K562 (cell line): Measurements from ENCODE around the gene PAFAH1B1. TPM values are rescaled to one million over a fixed set of nuclear protein-coding genes. Genes with fewer than 3 reads are reported as not detected.

ENCODE experiments used
- ATAC-seq: fragments of 200-7000 bp; cut with Tn5 transposase; 3 replicates; pipeline ENCODE4 v1.9.1; 2020; ENCODE audit warnings: moderate library complexity
- BruUV-seq: library from RNA; stranded (reverse); fragments of 400-500 nt; replicated peaks from 2 replicates; lab custom pipeline; 2021; lab: Mats Ljungman, UMichigan
- CTCF ChIA-PET: fragments of 300-600 bp; formaldehyde crosslinking; extraction: SDS; loops from one replicate; lab custom pipeline; 2021; ENCODE audit warnings: low intra/inter-chr PET ratio; lab: Yijun Ruan, JAX
- POLR2A ChIA-PET: fragments of 300-600, 350-650 bp; sonication (Branson Sonifier 250); formaldehyde crosslinking; extraction: SDS; loops from one replicate; lab custom pipeline; 2021; ENCODE audit warnings: antibody characterized with exemption, inconsistent platforms; lab: Yijun Ruan, JAX
- DNase-seq, 4 experiments: peaks; one replicate each; pipeline versions ENCODE4 v3.0.0 to v3.0.0-alpha.2; 2011 to 2018; ENCODE audit warnings: low spot score in 3 of 4, mixed read lengths in 3 of 4; ENCODE audit errors: extremely low read depth in 1 of 4
- FAIRE-seq: peaks from 2 replicates; lab custom pipeline; 2011; peaks lifted over from hg19 to GRCh38; lab: Jason Lieb, UNC
- H2AFZ ChIP-seq: 2 replicates; pipeline ENCODE4 v1.6.0; 2011; ENCODE audit warnings: low read depth, low read length, control low read depth, inconsistent platforms
- H3K27ac ChIP-seq: fragments of 200-600 bp; 3 replicates; pipeline ENCODE4 v1.8.0; 2011; ENCODE audit warnings: low read depth, mild to moderate bottlenecking, control low read depth, inconsistent platforms, low read length, moderate library complexity, mixed read lengths; ENCODE audit errors: extremely low read depth
- H3K27me3 ChIP-seq, 2 experiments: fragments of 300-600 bp in 1 of 2; 2 replicates in 1 of 2; 3 replicates in 1 of 2; pipeline versions ENCODE4 v1.6.0 to v1.8.0; 2011; ENCODE audit warnings: inconsistent platforms in 2 of 2, low read length in 2 of 2, mild to moderate bottlenecking in 1 of 2, mixed read lengths in 1 of 2, moderate library complexity in 1 of 2; ENCODE audit not compliant: control insufficient read depth in 2 of 2, insufficient read depth in 2 of 2
- H3K36me3 ChIP-seq: fragments of 300-600 bp; 3 replicates; pipeline ENCODE4 v1.8.0; 2011; ENCODE audit warnings: mild to moderate bottlenecking, low read length, inconsistent platforms; ENCODE audit not compliant: control insufficient read depth, insufficient read depth
- H3K4me1 ChIP-seq, 2 experiments: fragments of 200-600 bp in 1 of 2; replicated peaks in 1 of 2; 2 replicates in 1 of 2; 3 replicates in 1 of 2; pipeline versions ENCODE4 v1.5.1 to v1.8.0; 2011; ENCODE audit warnings: inconsistent platforms in 2 of 2, low read length in 2 of 2, mild to moderate bottlenecking in 1 of 2, mixed read lengths in 1 of 2, moderate library complexity in 1 of 2; ENCODE audit not compliant: control insufficient read depth in 2 of 2, insufficient read depth in 2 of 2
- H3K4me2 ChIP-seq: 2 replicates; pipeline ENCODE4 v1.6.1; 2011; ENCODE audit warnings: low read length, control low read depth, inconsistent platforms, mixed read lengths; ENCODE audit not compliant: insufficient read depth
- H3K4me3 ChIP-seq: fragments of 200-600 bp; sonication (generic), shearing (Covaris generic); 2 replicates; pipeline ENCODE4 v1.5.1; 2016; ENCODE audit warnings: control low read depth, inconsistent platforms
- H3K79me2 ChIP-seq: fragments of 200-600 bp; 3 replicates; pipeline ENCODE4 v1.8.0; 2011; ENCODE audit warnings: low read length, inconsistent platforms; ENCODE audit not compliant: control insufficient read depth, insufficient read depth
- H3K9ac ChIP-seq, 2 experiments: 2 replicates each; pipeline versions ENCODE4 v1.6.0 to v1.6.1; 2011; ENCODE audit warnings: low read depth in 2 of 2, low read length in 2 of 2, control low read depth in 1 of 2, inconsistent platforms in 1 of 2, mild to moderate bottlenecking in 1 of 2, mixed read lengths in 1 of 2; ENCODE audit not compliant: insufficient read depth in 1 of 2
- H3K9me1 ChIP-seq: one replicate; pipeline ENCODE4 v1.6.0; 2011; ENCODE audit warnings: inconsistent platforms, mild to moderate bottlenecking, low read length, moderate library complexity; ENCODE audit not compliant: control insufficient read depth, insufficient read depth
- H3K9me3 ChIP-seq: replicated peaks from 2 replicates; pipeline ENCODE4 v1.5.1; 2011; ENCODE audit warnings: low read depth, low read length, inconsistent platforms; ENCODE audit not compliant: control insufficient read depth, insufficient read depth
- H4K20me1 ChIP-seq: replicated peaks from 2 replicates; pipeline ENCODE4 v1.6.1; 2011; ENCODE audit warnings: low read length, inconsistent platforms, mixed read lengths; ENCODE audit not compliant: control insufficient read depth, insufficient read depth
- HDAC2 ChIP-seq: fragments of 450-650 bp; IDR thresholded peaks from 2 replicates; pipeline ENCODE4 v1.6.1; 2016; ENCODE audit warnings: mild to moderate bottlenecking
- HNRNPUL1 ChIP-seq: fragments of 200-400 bp; formaldehyde crosslinking; IDR thresholded peaks from 2 replicates; pipeline ENCODE4 v1.6.1; 2017; ENCODE audit warnings: low read length
- POLR2G ChIP-seq: fragments of 200-400 bp; formaldehyde crosslinking; IDR thresholded peaks from 2 replicates; pipeline ENCODE4 v1.6.1; 2017; ENCODE audit warnings: low read depth, mild to moderate bottlenecking, antibody characterized with exemption, low read length, moderate library complexity
- SAFB2 ChIP-seq: fragments of 200-400 bp; formaldehyde crosslinking; IDR thresholded peaks from 2 replicates; pipeline ENCODE4 v1.6.1; 2018; ENCODE audit warnings: borderline replicate concordance, low read length, low read depth, moderate library complexity; ENCODE audit not compliant: severe bottlenecking
- TEAD4 ChIP-seq, 2 experiments: sonication (generic) in 1 of 2; formaldehyde crosslinking in 1 of 2; IDR thresholded peaks; 2 replicates each; pipeline versions ENCODE4 v1.6.1 to v1.8.0; 2012 to 2022; ENCODE audit warnings: borderline replicate concordance in 1 of 2, inconsistent platforms in 1 of 2, low read length in 1 of 2, mild to moderate bottlenecking in 1 of 2, missing genetic modification reagents in 1 of 2
- WGBS: fragments of 100-300 bp; shearing (Covaris generic); methylation state at CpG from one replicate; pipeline ENCODE4 v1.1.6; 2016; ENCODE audit warnings: low coverage, mixed read lengths; ENCODE audit not compliant: insufficient coverage; ENCODE audit errors: missing lambda C conversion rate; 5-methylcytosine and 5-hydroxymethylcytosine counted together
- in situ Hi-C: fragments of 300-500 bp; cut with MboI; formaldehyde crosslinking; loops from 4 replicates; pipeline ENCODE4 v1.15.0; 2018; ENCODE audit warnings: inconsistent platforms, mixed read lengths
- intact Hi-C: fragments of 100-400 bp; cut with micrococcal nuclease; formaldehyde crosslinking; loops from 2 replicates; pipeline ENCODE4 v1.14.2; 2022
- polyA plus RNA-seq, 8 experiments: library from polyadenylated mRNA; depleted of rRNA in 4 of 8; stranded (reverse) in 5 of 8; unstranded in 3 of 8; fragments of >200 nt; fragmentation: Nextera tagmentation in 2 of 8; fragmentation: Illumina TruSeq in 1 of 8; extraction: Ambion mirVana in 2 of 8; extraction: Trizol in 1 of 8; gene quantifications; 2 replicates each; pipeline versions ENCODE4 v1.2.1 to v1.2.3, GENCODE V29; 2011 to 2014; ENCODE audit warnings: inconsistent platforms in 1 of 8, missing spikeins in 1 of 8
- total RNA-seq, 7 experiments: library from RNA; depleted of rRNA in 6 of 7; stranded (reverse); fragments of >200 nt in 6 of 7; fragmentation: Illumina TruSeq in 2 of 7; extraction: Trizol in 2 of 7; gene quantifications; 2 replicates each; pipeline versions ENCODE4 v1.2.1 to v1.2.3, GENCODE V29; 2011 to 2021; ENCODE audit warnings: low replicate concordance in 1 of 7

Gene PAFAH1B1
- total and polyA plus RNA-seq, 9 of the 15 experiments (the other 6 are each of a cell fraction or from before 2014, with no cell fraction given): 23.3 to 66.4 (median 40.2) TPM

DNA sequence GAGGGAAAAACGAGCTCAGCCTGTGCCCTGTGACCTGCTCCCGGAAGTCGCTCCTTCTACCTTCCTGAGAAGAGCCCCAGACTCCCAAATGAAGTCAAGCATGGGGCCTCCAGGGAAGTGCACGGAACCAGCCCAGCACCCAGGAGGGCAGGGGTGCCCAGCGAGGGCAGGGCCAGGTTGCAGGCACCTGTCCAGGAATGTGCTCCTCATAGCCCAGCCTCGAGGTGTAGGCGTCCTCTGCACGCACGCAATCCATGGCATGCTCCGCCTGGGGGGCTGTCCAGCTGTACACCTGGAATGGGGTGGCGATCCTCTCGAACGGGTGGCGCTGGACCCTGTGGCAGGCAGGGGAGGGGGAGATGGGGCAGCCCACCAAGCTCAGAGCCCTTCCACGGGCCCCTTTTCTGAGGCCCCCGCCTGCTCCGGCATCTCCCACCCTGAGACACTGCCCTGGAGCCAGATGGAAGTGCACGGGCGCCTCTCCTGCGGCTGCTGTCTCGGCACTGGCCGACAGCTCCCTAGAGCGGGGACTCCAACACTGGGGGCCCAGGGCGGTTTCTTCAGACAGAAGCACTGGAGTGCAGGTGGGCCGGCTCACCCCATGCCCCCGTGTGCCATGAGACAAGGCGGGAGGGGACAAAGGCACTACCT is 107.2 kb downstream of the PAFAH1B1 start:
- Histone ChIP-seq H3K4me1 (peaks cover 0 to 5% of the 10 kb centered on the region in 2 experiments; a peak in 1 of 5 replicates), H4K20me1 (no peaks in the 10 kb centered on the region; the same call in 1 of the 2 replicates), H3K9me3 (no peaks in the 10 kb centered on the region), H3K4me3 (no peak overlapping the region), H3K27me3 (no peaks in the 10 kb centered on the region), H3K36me3 (peaks cover 90% of the 10 kb centered on the region; the same call in 1 of the 3 replicates), H2AFZ (no peak overlapping the region), H3K27ac (no peak overlapping the region), H3K79me2 (peaks cover 12% of the 10 kb centered on the region), H3K4me2 (no peak overlapping the region), H3K9ac (no peak overlapping the region), H3K9me1 (no peaks in the 10 kb centered on the region)
- POLR2A ChIA-PET: interaction anchor here (0.6 to 1.5 kb wide), 2 partner anchors 9 to 200 kb away, joined by 3 to 5 read pairs; no protein-coding TSS in a partner anchor
- ATAC-seq: no peak
- in situ Hi-C loops (no loop called here), intact Hi-C loops (no loop called here)
- whole genome bisulfite sequencing: 96% methylated on average over 15 of the region's 27 CpGs
- CTCF ChIA-PET: no interaction called here
- no peak for DNase-seq
- no TSS peak for BruUV-seq
- no peak for FAIRE-seq
- TF ChIP-seq POLR2G: peak; percentile 56
- TF ChIP-seq HDAC2: no peak

DNA sequence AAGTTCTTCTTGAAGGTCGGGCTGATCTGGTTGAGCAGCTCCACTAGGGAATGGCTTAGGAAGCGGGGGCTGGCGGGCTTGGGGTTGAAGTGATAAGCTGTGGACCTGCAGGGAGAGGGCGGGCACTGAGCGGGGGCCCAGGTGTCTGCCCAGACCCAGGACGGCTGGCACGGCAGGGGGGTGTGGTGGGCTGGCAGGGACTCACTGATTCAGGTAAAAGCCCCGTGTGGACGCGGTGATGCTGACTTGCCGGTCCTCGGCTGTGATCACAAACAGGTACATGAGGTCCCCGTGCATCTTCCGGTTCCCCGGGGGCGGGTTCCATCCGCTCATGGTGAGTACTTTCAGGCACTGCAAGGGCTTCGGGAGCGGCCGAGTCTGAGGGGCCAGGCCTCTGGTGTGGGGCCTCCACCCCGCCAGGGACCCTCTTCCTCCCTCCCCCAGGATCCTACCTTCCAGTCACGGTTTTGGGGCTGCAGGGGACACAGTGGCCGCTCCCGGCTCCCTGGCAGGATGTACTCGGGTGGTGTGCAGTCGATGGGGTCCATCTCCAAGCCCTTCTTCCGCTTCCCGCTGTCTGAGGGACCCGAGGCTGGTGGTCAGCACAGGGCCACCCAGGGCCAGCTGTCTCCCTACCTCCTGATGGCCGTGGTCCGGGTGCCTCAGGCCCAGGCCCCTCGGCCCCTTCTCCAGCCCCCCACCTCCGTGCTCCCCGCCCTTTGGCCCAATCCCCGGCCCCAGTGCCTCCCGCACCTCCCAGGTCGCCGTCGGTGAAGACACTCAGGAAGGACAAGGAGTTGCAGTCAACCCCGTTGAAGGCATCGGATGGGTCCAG is 107.9 kb downstream of the PAFAH1B1 start:
- WGBS: 96% methylated on average over 9 of the region's 41 CpGs
- Histone ChIP-seq H3K4me2 (no peak overlapping the region), H3K9me1 (no peaks in the 10 kb centered on the region), H3K4me3 (no peak overlapping the region), H3K27me3 (no peaks in the 10 kb centered on the region), H4K20me1 (no peaks in the 10 kb centered on the region; the same call in 1 of the 2 replicates), H3K4me1 (peaks cover 0 to 5% of the 10 kb centered on the region in 2 experiments; a peak in 2 of 5 replicates), H3K9ac (no peak overlapping the region), H3K27ac (no peak overlapping the region), H2AFZ (no peak overlapping the region), H3K36me3 (peaks cover 90% of the 10 kb centered on the region; the same call in 1 of the 3 replicates), H3K9me3 (no peaks in the 10 kb centered on the region), H3K79me2 (peaks cover 20% of the 10 kb centered on the region)
- ATAC-seq: no peak
- no peak for FAIRE-seq
- POLR2A ChIA-PET: interaction anchor here (0.6 kb wide), 1 partner anchor 201 kb away, joined by 3 read pairs; no protein-coding TSS in a partner anchor
- intact Hi-C loops: no loop called here
- no peak for DNase-seq
- CTCF ChIA-PET: no interaction called here
- in situ Hi-C loops: no loop called here
- no peak for TF ChIP-seq HNRNPUL1
- TF ChIP-seq TEAD4 (IDR thresholded peaks at IDR 0.05; ENCODE audit: low read length): no peak
- TF ChIP-seq TEAD4 (CRISPR knock-in tag; IDR thresholded peaks at IDR 0.05; ENCODE audit: borderline replicate concordance): no peak
- TF ChIP-seq SAFB2: no peak
- TF ChIP-seq POLR2G: 0 out of 2 replicates have a peak, but pooled peaks have one; percentile 21
- no TSS peak for BruUV-seq
